Gastroesophageal sphincter (tissue), 3 donors: Measurements from ENCODE around the gene UGT2B15.

ENCODE experiments used
- CTCF ChIP-seq, 4 experiments: fragments of 200-600 bp in 2 of 4; fragments of 450-650 bp in 2 of 4; sonication (generic) in 1 of 4; IDR thresholded peaks; one replicate each; pipeline ENCODE4 v1.5.1; 2017 to 2019; ENCODE audit warnings: antibody characterized with exemption in 4 of 4, mild to moderate bottlenecking in 2 of 4, moderate library complexity in 2 of 4
- POLR2A ChIP-seq, 2 donors: fragments of 450-650 bp; IDR thresholded peaks; one replicate each; pipeline ENCODE4 v1.6.1; 2017; ENCODE audit warnings: antibody characterized with exemption in 2 of 2, mild to moderate bottlenecking in 2 of 2, moderate library complexity in 1 of 2
- POLR2AphosphoS5 ChIP-seq: sonication (generic); formaldehyde crosslinking; IDR thresholded peaks from one replicate; pipeline ENCODE4 v1.6.1; 2017; ENCODE audit warnings: antibody characterized with exemption

- TF ChIP-seq CTCF (IDR thresholded peaks at IDR 0.05) = no peak
- no peak for TF ChIP-seq POLR2A (IDR thresholded peaks at IDR 0.05)
- no peak for TF ChIP-seq POLR2AphosphoS5
Measured at GRCh38 chr4:68719075-68719473, 48.6 kb upstream of the UGT2B15 start.
